Measurements from ENCODE around the gene FAM171A2.

DNA sequence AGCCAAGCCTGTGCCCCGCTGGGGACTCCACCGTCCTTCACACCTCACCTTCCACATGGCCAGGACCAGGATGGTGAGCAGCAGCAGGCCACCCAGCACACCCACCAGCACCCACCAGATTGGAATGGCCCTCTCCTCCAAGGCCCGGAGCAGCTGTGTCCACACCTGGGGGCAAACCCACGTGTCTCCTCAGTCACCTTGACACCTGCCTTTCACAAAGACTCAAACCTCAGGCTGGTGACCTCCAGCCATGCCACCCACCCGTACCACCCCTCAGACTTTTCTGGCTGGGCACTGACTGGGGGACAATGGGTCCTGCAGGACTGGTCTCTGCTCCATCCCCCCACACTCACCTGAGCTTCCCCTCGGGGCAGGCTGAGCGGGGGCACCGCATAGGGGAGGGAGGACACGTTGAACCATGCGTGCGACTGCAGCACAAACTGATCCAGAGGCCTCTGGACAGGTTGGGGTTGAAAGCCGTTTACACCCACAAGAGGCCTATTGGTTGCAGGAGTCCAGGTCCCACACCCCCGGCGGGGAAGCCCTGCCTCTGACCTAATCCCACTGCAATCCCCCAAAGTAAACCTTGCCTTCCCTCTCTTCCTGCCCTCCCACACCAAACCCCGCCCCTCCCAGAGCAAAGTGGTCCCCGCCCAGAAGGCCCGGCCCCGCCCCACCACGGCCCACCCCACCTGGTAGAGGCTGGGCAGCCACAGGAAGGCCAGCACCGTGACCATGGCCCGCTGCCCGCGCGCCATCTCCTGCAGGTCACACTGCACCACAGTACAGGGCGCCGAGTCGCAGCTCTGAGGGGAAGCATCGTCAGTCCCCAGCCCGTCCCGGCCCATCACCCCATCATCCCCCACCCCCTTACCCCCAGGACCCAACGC lies 10.9 kb upstream of the FAM171A2 start:
- TF ChIP-seq POLR2A (IDR thresholded peaks at IDR 0.05; ENCODE audit: low read depth) = no peak
- TF ChIP-seq, protein P1, sequence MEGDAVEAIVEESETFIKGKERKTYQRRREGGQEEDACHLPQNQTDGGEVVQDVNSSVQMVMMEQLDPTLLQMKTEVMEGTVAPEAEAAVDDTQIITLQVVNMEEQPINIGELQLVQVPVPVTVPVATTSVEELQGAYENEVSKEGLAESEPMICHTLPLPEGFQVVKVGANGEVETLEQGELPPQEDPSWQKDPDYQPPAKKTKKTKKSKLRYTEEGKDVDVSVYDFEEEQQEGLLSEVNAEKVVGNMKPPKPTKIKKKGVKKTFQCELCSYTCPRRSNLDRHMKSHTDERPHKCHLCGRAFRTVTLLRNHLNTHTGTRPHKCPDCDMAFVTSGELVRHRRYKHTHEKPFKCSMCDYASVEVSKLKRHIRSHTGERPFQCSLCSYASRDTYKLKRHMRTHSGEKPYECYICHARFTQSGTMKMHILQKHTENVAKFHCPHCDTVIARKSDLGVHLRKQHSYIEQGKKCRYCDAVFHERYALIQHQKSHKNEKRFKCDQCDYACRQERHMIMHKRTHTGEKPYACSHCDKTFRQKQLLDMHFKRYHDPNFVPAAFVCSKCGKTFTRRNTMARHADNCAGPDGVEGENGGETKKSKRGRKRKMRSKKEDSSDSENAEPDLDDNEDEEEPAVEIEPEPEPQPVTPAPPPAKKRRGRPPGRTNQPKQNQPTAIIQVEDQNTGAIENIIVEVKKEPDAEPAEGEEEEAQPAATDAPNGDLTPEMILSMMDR (IDR thresholded peaks at IDR 0.05) = no peak
- no peak for TF ChIP-seq POLR2AphosphoS5 (IDR thresholded peaks at IDR 0.05)
- no peak for TF ChIP-seq EP300 (IDR thresholded peaks at IDR 0.05)

All from esophagus muscularis mucosa (tissue), 4 donors.